Cortex of kidney (tissue), 1 donor: ENCODE measurements around the gene NT5DC1.

Source experiments
- DNase-seq: peaks from one replicate; lab custom pipeline; 2025; lab: John Stamatoyannopoulos, UW

Gene NT5DC1

DNA sequence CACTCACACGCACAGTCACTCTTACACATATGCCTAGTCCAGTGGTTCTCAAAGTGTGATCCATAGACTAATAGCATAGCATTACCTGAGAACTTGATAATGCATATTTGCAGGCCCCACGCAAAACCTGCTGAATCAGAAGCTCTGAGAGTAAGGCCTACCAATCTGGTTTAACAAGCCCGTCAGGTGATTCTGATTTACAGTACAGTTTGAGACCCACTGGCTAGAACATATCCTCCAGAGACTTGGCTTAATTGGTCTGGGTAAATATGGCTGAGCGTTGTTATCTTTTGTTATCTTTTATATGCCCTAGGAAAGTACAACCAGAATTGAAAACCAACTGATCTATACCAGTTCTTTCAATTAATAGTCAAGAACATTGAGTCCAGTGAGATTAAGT, 143.6 kb downstream of the NT5DC1 start:
- no peak for DNase-seq

DNA sequence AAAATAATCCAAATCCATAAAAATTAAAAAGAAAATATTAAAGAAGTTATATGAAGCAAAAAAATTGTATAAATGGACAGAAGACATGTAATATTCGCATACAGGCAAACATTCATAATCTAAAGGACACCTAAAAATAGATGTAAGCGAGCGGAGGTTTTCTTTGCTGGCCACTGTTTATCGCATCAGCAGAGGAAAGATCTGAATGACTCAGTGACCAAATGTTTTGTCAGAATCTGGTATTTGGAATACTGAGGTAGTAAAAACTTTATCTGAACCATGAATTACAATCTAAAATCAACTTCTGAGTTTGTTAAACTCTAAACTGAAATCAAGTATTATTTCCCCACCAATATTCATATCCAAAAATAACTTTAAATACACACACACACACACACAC, 145.4 kb downstream of the NT5DC1 start:
- DNase-seq, result no peak

DNA sequence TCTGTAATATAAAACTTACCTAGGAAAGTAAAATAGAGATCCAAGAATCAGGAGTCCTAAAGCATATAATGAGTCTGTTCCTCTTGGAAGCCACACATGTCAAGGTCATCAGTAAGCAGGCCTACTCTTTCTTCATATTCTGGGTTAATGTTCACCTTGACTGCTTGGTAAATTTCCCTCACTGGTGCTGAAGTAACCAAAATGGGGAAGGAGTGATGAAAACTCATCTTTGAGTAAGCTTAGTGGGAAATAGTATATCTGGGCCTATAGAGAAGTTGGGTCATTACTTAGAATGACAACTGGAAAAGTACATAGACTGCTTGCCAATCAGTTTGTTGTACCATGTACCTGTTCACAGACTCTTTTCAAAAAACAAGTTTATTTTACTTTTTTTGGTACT, 146.6 kb downstream of the NT5DC1 start:
- DNase-seq, result no peak

DNA sequence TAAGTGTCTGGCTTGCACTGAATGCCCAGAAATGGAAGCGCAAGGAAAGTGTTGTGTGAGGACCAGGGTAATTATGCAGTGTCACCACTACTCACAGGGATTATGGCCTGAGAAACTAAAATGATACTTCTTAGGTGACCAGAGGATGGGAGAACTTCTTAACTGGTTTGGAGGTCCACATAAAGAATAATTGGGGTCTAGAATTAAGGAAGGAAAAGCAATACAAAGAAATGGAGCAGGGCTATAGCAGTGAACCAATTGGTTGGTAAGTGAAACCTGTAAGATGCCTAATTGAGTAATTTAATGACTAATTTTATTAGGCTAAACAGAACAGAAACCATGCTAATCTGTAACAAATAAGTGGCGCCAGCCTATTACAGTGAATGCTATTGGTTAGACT, 147.9 kb downstream of the NT5DC1 start:
- DNase-seq, result no peak

DNA sequence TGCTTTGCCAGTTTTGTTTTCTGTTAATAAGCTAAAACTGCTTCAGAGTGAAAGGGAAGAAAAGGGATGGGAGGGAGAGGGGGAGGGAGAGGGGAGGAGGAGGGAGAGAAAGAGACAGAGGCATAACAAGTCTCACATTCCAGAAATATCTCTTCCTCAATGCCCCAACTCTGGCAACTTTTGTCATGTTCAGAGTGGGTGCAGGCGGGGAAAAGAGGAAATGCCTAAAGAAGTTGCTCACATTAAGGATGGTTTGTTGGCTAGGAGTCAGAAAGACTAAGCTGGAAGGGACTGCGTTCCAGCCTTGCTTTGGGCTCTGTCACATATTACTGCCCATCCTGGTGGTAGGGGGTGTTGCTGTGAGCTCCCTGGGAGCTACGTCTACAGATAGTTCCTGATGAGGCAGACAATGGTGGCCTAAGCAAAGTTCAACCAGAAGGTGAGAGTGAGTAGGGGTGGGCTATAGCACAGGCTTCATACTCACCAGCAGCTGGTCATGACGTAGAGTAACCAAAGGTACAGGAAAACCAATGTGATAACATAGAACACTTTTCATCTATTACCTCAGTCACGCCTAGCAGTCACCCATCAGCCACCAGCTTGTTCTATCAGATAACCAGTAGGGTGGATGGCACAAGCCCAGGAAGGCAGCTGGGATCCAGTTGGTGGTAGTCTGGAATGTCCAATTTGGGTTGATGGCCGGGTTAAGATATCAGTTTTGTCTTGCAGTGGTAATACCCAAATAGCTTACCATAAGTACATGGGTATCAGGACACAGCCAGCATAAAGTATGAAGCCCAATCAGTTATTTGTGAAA, 151.1 kb downstream of the NT5DC1 start:
- no peak for DNase-seq

DNA sequence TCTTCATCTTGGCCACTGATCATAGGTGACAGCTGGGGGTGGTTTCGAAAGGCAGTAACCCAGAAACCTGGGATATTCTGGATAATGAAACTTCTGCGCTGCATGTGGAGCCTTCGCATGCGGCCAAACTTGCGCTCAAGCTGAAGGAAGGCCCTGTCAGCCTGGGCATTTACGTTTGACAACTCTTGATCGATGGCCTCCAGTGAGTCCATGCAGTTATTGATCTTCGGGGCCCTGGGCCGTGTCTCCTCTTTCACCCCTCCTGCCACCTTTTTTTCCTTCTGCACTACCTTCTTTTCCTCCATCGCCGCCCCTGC, 152.5 kb downstream of the NT5DC1 start:
- DNase-seq, result no peak

DNA sequence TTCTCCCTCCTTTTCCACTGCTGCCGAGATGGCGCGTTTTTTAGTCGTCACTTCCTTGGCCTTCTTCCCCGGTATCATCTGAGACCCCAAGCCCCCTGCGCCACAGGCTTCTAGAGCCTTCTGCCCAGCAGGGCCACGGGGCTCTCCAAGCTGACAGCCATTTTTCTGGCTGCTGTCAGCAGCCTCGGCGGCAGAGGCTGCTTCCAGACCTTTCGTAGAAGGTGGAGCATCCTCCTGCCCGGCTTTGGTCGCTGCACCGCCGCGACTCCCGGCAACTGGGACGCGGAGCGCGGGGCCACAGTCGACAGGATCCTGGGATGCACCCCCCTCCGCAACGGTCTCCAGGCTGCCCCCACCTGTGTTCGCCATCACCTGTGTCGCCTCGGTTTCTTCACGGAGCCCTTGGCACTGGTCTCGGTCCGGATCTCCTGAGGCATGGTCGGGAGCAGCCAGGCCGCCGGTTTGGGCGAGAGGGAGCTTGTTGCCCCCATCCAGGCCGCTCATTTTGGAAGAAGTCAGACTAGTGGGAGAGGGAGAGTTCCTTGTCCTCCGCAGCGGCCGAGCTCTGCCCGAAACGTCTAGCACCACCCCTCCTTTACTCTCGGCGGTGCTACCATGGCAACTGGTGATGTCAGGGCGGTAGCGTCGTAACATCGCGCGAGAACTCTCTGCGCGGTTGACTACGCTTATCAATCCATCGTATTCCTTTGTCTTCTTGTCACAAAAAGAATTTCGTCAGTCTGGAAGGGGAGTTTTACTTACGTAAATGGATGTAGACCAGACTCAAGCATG, 153.0 kb downstream of the NT5DC1 start, which contains the start of gene TSPYL4:
TSPYL4 (minus strand) TSS at position 571 of the 792 bp plus-strand sequence; CDS start at position 504, 67 bp downstream.
- DNase-seq, result no peak

DNA sequence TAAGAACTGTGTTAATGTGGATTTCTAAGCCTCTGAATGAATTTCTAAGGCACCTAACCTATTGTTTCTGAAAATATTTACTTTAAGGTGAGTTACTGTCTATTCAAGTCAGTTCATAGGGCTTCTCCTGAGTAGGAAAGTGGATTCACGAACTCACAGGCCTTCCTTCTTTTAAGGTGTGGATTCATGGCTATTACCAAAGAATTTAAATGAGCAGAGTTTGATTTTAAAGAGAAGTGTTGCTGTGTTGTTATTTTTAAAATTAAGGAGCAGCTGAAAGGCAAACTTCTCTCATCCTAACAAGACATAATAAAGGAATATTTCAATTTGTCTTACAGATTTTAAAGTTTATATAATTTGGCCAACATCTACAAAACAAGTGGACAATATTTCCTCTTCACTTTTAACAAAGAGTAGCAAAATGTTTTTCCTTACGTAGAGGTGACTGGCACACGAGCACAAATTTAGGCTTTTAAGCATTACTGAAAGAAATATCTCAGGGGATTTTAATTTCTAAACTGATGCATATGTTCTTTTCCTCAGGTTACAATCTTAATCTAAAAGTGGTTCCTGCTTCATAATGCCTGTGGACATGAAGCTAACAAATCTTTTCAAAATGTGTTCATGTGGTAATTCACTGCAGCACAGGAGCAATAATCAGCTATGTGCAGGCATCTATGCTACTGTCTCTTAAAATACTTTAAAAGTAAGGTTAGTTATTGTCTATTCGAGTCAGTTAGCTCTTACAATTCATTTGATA, 153.8 kb downstream of the NT5DC1 start:
- no peak for DNase-seq

DNA sequence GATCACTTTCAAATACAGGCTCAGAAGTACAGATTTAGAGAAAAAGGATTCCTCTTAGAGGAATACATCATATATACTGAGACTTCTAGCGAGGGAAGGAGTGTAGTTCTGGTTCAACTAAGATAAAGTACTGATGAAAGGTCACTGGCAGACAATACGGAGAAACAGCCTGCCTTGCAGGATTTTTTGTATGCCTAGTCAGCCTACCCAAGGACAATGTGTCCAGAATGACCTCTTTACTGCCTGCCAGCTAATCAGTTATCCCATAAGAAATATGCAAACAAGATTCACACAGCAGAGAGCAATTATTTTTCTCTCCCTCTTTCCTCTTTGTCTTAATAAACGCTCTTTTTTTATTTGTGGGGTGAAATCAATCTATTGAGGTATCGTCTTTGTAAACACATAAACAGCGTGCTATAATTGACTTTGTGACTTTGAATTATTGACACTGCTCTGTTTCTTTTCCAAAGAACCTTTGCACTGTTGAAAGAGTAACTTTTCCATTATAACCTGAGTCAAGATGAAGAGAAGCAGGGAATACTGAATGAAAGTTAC, 154.7 kb downstream of the NT5DC1 start:
- DNase-seq, result no peak

DNA sequence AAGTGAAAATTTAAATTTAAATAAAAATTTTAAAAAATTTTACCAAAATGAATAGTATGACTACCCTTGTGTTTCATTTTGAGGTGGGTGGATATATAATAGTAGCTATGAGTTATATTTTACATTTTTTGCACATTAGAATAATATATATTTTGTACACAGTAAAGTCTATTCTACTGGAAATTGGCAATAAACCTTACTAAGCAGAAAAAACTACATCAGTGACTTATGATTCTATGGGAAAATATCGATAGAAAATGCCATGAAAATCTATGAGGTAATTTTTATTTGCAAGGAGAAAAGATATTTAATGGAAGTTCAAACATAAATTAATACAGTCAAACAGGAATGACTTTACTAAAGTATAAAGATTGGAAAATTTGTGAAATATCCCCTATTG, 156.0 kb downstream of the NT5DC1 start:
- DNase-seq, result no peak

DNA sequence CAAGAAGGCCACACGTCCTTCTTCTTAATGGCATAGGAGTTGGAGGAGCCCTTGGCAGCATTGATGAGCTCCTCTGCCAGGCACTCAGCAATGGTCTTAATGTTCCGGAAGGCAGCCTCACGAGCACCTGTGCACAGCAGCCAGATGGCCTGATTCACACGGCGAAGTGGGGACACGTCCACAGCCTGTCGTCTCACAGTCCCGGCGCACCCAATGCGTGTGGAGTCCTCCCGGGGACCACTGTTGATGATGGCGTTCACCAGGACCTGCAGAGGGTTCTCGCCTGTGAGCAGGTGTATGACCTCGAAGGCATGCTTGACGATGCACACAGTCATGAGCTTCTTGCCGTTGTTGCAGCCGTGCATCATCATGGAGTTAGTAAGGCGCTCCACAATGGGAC, 157.9 kb downstream of the NT5DC1 start:
- DNase-seq, result no peak

DNA sequence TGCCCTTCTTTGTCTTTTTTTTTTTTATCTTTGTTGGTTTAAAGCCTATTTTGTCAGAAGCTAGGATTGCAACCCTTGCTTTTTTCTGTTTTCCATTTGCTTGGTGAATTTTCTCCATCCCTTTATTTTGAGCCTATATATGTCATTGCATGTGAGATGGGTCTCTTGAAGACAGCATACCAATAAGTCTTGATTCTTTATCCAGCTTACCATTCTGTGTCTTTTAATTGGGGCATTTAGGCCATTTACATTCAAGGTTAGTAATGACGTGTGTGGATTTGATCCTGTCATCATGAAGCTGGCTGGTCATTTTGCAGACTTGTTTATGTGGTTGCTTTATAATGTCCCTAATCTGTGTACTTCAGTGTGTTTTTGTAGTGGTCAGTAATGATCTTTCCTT, 162.7 kb downstream of the NT5DC1 start:
- DNase-seq, result no peak

DNA sequence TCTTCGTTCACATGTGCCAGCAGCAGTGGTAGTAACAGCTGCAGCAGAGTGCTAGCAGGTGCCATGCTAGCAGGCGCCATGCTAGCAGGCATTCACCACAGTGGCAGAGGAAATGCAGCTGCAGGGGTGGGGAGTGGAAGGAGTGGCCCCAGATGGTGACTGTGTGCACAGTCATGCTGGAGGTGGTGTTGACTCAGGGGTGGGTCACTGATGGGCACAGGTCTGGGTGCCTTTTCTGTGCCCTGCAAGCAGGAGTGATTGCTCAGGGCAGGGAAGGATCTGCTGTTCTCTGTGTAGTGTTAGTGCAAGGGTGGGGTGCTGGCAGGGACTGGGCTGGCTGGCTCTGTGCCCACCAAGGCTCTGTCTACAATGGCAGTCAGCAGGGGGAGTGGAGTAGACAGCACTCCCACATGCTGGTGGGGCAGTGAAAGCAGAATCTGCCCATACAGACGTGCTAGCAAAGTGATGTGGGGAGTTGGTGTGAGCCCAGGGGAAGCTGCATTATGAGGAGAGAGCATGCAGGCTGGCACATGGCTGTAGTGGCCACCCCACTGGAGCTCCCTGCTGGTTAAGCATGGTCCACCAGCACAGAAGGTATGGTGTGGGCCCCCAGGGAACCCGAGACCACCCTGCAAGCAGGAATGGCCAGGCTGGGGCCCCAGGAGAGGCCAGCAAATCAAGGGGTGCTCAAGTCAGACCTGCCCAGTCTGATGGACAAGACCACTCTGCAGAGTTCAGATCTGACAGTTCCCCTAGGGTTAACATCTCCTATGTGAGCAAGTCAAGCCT, 164.6 kb downstream of the NT5DC1 start:
- DNase-seq, result no peak

DNA sequence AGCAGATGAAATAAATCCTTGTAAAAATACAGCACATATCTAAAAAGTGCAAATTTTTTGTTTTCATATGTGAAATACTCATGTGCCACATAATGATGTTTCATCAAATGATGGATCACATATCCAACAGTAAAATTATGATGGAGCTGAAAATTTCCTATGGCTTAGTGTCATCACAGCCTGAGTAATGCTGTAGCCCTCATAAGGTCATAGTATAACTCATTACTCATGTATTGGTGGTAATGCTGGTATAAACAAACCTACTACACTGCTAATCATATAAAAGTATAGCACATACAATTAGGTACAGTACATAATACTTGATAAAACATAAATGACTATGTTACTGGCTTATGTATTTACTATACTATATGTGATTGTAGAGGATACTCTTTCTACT, 166.2 kb downstream of the NT5DC1 start:
- no peak for DNase-seq

DNA sequence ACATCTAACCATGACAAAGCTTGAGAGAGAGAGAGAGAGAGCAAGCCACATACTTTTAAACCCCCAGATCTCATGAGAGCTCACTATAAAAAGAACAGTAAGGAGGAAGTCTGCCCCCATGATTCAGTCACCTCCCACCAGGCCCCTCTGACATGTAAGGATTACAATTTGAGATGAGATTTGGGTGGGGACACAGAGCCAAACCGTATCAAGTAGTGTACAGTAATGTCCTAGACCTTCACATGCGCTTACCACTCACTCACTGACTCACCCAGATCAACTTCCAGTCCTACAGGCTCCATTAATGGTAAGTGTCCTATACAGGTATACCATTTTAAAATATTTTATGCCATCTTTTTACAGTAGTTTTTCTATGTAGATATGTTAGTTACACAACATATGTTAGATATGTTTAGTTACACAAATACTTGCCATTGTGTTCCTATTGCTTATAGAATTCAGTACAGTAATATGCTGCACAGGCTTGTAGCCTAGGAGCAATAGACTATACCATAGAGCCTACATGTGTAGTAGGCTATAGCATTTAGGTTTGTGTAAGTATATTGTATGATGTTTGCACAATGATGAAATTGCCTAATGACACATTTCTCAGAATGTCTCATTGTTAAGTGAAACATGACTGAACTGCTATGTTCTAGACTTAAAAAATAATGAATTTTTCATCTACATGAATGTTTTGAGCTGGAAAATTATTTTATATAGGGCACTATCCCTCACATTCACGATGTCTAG, 167.4 kb downstream of the NT5DC1 start:
- DNase-seq, result no peak

DNA sequence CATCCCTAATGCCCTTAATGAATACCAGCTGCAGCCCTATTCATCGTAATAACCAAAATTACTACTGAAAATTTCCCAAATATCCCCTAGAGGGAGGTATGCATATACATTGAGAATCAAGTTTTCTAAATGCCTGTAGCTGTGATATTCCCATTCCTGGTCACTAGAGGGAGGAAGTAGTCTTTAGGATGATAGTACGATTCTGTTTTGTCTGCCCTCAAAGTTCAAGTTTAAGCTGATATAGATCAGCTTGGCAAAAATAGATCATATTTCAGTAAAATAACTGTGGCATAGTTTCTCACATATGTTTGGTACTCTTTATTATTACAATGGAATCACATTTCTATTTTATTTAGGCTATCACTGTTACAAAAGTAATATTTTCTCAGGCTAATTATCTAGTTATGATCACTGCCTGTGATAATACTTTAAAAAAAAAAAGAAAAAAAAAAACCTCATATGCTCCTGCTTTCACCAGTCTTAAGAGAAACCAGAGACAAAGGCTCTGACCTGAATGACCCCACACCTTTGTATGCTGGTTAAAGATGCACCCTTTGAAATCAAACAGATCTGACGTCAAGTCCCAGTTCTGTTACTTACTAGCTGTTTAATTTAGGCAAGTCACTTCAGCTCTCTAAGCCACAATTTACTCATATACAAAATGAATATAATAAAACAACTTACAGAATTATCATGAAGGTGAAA, 168.1 kb downstream of the NT5DC1 start:
- no peak for DNase-seq

DNA sequence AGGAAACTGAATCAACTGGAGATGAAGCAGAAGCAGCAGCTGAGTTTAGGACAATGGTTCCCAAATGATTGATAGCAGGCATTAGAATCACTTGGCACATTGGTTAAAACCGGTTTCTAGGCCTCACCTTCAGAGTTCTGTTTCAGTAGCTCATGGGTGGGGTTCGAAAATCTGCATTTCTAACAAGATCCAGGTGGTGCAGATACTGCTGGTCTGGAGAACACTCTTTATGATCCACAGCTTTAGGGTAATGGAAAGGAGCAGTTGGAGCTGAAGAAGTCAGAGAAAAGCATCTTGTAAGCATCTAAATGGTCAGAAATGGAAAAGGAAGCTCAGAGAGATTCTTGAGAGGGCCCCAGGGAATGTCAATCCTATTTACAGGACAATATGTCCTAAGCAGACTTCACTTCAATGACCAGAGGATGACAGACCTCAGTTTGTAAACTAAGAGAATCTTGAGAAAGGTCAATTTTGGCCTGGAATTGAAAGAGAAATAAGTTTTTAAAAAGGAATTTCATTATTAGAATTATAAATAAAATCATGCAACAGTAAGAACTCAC, 170.6 kb downstream of the NT5DC1 start:
- DNase-seq, result no peak

DNA sequence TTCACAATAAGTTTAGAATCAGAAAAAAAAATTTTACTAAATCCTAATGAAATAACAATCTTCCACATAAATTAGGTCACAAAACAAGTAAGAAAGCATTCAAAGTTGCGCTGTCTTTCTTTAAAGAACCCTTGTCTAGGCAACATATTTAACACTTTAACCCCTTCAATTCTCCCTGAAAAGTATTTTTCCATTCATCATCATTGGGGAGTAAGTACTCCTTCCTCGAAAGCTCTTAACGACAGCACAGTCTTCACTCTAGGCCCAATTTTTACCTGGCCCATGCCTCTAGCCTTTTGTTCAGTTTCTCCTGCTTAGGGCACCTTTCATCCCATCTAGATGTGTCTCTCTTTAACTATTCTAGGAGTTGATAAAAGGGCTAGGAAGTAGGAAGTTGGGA, 176.5 kb downstream of the NT5DC1 start:
- no peak for DNase-seq

DNA sequence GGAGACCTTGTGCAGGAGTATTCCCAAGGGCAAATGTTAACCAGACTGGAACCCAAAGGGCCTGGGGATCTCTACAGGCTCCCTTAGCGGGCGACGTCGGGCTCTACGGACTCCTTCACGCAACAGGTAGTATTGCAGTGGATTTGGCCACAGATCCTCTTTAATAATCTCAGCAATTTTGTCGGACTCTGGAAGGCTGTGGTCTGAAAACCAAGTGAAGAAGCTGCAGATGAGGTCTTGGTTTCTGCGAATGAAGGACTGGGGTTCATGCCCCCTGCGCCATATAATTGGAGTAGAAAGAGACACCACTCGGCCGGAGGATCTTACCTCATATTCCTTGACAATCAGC, 177.8 kb downstream of the NT5DC1 start:
- no peak for DNase-seq

DNA sequence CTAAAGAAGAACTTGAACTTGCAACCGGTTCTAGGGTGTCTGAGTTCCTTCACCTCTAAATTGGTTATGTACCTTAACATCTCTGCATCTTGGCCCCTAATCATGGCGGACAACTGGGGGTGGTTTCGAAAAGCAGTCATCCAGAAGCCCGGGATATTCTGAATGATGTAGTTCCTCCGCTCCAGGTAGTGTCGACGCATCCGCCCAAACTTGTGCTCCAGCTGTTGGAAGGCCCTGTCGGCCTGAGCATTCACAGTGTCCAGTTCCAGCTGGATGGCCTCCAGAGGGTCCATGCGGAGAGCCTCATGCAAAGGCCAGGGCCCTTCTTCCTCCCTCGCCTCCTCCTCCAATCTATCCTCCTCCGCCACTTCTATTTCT, 178.2 kb downstream of the NT5DC1 start:
- no peak for DNase-seq
